Natural killer cell (primary cell): ENCODE measurements around the gene TLR10. TPM values are rescaled to one million over a fixed set of nuclear protein-coding genes. Genes with fewer than 3 reads are reported as not detected.

Experiments used
- ATAC-seq, 3 donors: fragments of 150-1000 bp in 2 of 3; fragments of 200-7000 bp in 1 of 3; cut with Tn5 transposase; 1 replicate in 1 of 3; 2 replicates in 2 of 3; pipeline ENCODE4 v1.10.0; 2021; ENCODE audit warnings: mild to moderate bottlenecking in 2 of 3, moderate library complexity in 2 of 3
- DNase-seq, 2 donors: peaks; one replicate each; pipeline versions ENCODE4 v3.0.0 to v3.0.0-alpha.2; 2013 to 2021; ENCODE audit warnings: mixed read lengths in 1 of 2
- H3K27ac ChIP-seq: one replicate; pipeline ENCODE4 v1.5.1; 2013; ENCODE audit warnings: mild to moderate bottlenecking, low read length
- H3K27me3 ChIP-seq: one replicate; pipeline ENCODE4 v1.6.1; 2013; ENCODE audit warnings: low read length; ENCODE audit not compliant: control insufficient read depth, insufficient read depth
- H3K36me3 ChIP-seq: one replicate; pipeline ENCODE4 v1.6.1; 2013; ENCODE audit warnings: low read length; ENCODE audit not compliant: control insufficient read depth, insufficient read depth
- H3K4me1 ChIP-seq: one replicate; pipeline ENCODE4 v1.6.1; 2013; ENCODE audit warnings: low read length; ENCODE audit not compliant: control insufficient read depth, insufficient read depth
- H3K4me3 ChIP-seq: one replicate; pipeline ENCODE4 v1.5.1; 2013; ENCODE audit warnings: low read length
- H3K9me3 ChIP-seq: one replicate; pipeline ENCODE4 v1.6.1; 2013; ENCODE audit warnings: low read length; ENCODE audit not compliant: control insufficient read depth, insufficient read depth
- H3K27ac Mint-ChIP-seq, 2 donors: one replicate each; pipeline ENCODE4 v1.8.0; 2022; ENCODE audit warnings: mild to moderate bottlenecking in 2 of 2, mixed read lengths in 2 of 2, moderate library complexity in 1 of 2
- H3K27me3 Mint-ChIP-seq, 2 donors: one replicate each; pipeline ENCODE4 v1.8.0; 2022; ENCODE audit warnings: low read depth in 2 of 2, mixed read lengths in 2 of 2
- H3K36me3 Mint-ChIP-seq: one replicate; pipeline ENCODE4 v1.8.0; 2022; ENCODE audit warnings: mixed read lengths
- H3K4me1 Mint-ChIP-seq, 2 donors: one replicate each; pipeline ENCODE4 v1.8.0; 2022; ENCODE audit warnings: mixed read lengths in 2 of 2
- H3K4me3 Mint-ChIP-seq: one replicate; pipeline ENCODE4 v1.8.0; 2022; ENCODE audit warnings: mild to moderate bottlenecking, moderate library complexity, mixed read lengths
- H3K9me3 Mint-ChIP-seq, 2 donors: one replicate each; pipeline ENCODE4 v1.8.0; 2022; ENCODE audit warnings: mixed read lengths in 2 of 2
- WGBS: methylation state at CpG from one replicate; pipeline ENCODE4 v1.1.7; 2013; ENCODE audit warnings: missing lambda C conversion rate; ENCODE audit not compliant: insufficient coverage; 5-methylcytosine and 5-hydroxymethylcytosine counted together
- intact Hi-C: fragments of 100-400 bp; cut with micrococcal nuclease; formaldehyde crosslinking; loops from one replicate; pipeline ENCODE4 v1.14.2; 2022
- total RNA-seq, 4 donors: library from RNA; stranded (reverse); fragments of 120-200 nt in 1 of 4; gene quantifications; one replicate each; pipeline versions ENCODE4 v1.2.3 to v1.2.4, GENCODE V29; 2013 to 2022
- TF ChIP-seq, protein P1 (sequence below): fragments of 200-600 bp; IDR thresholded peaks from one replicate; pipeline ENCODE4 v1.8.0; 2022; ENCODE audit warnings: antibody characterized with exemption

TLR10 gene
- total RNA-seq, 3 donors from 2014 or later (not counting 1 experiment from before 2014, with no cell fraction given) = 0.31 to 0.63 (median 0.59) TPM

DNA sequence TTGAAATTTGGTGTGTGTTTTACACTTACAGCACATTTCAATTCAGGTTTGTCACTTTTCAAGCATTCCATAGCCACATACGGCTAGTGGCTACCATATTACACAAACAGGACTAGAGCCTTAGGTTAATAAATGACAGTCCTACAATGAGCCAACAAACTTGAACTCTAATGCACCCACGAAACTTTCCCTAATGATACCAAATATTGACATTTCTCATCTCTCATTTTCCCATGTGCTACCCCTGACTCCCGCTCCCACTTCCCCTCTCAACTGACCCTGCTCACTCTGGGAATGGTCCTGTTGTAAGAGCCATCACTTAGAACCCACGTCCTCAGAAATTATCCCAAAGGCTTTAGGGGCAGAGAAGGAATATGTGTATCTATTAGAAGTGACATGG is 4.9 kb upstream of the TLR10 start:
- TF ChIP-seq, protein P1, sequence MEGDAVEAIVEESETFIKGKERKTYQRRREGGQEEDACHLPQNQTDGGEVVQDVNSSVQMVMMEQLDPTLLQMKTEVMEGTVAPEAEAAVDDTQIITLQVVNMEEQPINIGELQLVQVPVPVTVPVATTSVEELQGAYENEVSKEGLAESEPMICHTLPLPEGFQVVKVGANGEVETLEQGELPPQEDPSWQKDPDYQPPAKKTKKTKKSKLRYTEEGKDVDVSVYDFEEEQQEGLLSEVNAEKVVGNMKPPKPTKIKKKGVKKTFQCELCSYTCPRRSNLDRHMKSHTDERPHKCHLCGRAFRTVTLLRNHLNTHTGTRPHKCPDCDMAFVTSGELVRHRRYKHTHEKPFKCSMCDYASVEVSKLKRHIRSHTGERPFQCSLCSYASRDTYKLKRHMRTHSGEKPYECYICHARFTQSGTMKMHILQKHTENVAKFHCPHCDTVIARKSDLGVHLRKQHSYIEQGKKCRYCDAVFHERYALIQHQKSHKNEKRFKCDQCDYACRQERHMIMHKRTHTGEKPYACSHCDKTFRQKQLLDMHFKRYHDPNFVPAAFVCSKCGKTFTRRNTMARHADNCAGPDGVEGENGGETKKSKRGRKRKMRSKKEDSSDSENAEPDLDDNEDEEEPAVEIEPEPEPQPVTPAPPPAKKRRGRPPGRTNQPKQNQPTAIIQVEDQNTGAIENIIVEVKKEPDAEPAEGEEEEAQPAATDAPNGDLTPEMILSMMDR = no peak
- Mint-ChIP-seq H3K27ac (no peak overlapping the region), H3K27me3 (peaks cover 0 to 3% of the 10 kb centered on the region in 2 donors), H3K4me3 (no peak overlapping the region), H3K4me1 (peaks cover 2 to 3% of the 10 kb centered on the region in 2 donors), H3K36me3 (peaks cover 21% of the 10 kb centered on the region), H3K9me3 (peaks cover 2 to 3% of the 10 kb centered on the region in 2 donors)
- Histone ChIP-seq H3K4me3 (no peak overlapping the region), H3K27me3 (no peaks in the 10 kb centered on the region), H3K9me3 (peaks cover 3% of the 10 kb centered on the region), H3K27ac (no peak overlapping the region), H3K36me3 (no peaks in the 10 kb centered on the region), H3K4me1 (peaks cover 4% of the 10 kb centered on the region)
- WGBS = 90% methylated on average over 4 of the region's 4 CpGs
- intact Hi-C loops = no loop called here
- no peak for ATAC-seq
- no peak for DNase-seq

- no peak overlapping the region for H3K4me3 Mint-ChIP-seq
- H3K27ac Mint-ChIP-seq = no peak overlapping the region
These were observed 3.2 kb upstream of the TLR10 start for GRCh38 chr4:38785901-38786402.

GRCh38 chr4:38785041-38785790 is 2.4 kb upstream of the TLR10 start:
- Mint-ChIP-seq H3K36me3 (peaks cover 6% of the 10 kb centered on the region), H3K4me1 (peaks cover 5% of the 10 kb centered on the region in 2 donors), H3K27me3 (peaks cover 0 to 8% of the 10 kb centered on the region in 2 donors), H3K4me3 (no peak overlapping the region), H3K27ac (no peak overlapping the region), H3K9me3 (peaks cover 2 to 3% of the 10 kb centered on the region in 2 donors)
- 84% methylated on average over 4 of the region's 6 CpGs for WGBS
- TF ChIP-seq, protein P1 = no peak
- no peaks in the 10 kb centered on the region for H3K36me3 ChIP-seq
- H3K27ac ChIP-seq = no peak overlapping the region
- no peak for ATAC-seq
- H3K4me1 ChIP-seq = peaks cover 5% of the 10 kb centered on the region
- intact Hi-C loops = no loop called here
- no peaks in the 10 kb centered on the region for H3K27me3 ChIP-seq
- H3K4me3 ChIP-seq = no peak overlapping the region
- DNase-seq = no peak
- no peaks in the 10 kb centered on the region for H3K9me3 ChIP-seq

More at GRCh38 chr4:38785901-38786402, 3.2 kb upstream of the TLR10 start:
- intact Hi-C loops = no loop called here
- no peak for DNase-seq
- Mint-ChIP-seq H3K9me3 (peaks cover 2 to 3% of the 10 kb centered on the region in 2 donors), H3K4me1 (peaks cover 5% of the 10 kb centered on the region in 2 donors), H3K27me3 (peaks cover 0 to 8% of the 10 kb centered on the region in 2 donors), H3K36me3 (peaks cover 13% of the 10 kb centered on the region)
- 71% methylated on average over 8 of the region's 8 CpGs for WGBS
- Histone ChIP-seq H3K36me3 (no peaks in the 10 kb centered on the region), H3K27me3 (no peaks in the 10 kb centered on the region), H3K9me3 (peaks cover 2% of the 10 kb centered on the region), H3K4me3 (no peak overlapping the region), H3K27ac (no peak overlapping the region), H3K4me1 (peaks cover 5% of the 10 kb centered on the region)
- TF ChIP-seq, protein P1 = no peak
- peak in 1 of 3 donors; percentile 27 for ATAC-seq
